Hematopoietic multipotent progenitor cell treated with erythropoietin and hydrocortisone succinate and interleukin-3 and kit ligand, for 8 days (in vitro differentiated cells): ENCODE data around the gene CDKN2C.
A peak's percentile ranks its signal among the peaks of the same experiment; 100 is the strongest.
"Not testable (repeated sequence)": the region's sequence is repeated elsewhere in the genome, so short reads cannot be mapped to it uniquely, and the experiment has no call there.

Experiments used
- DNase-seq: peaks from one replicate; pipeline ENCODE4 v3.0.0-alpha.2; 2015

CDKN2C gene

GRCh38 chr1:50981741-50982140 lies 11.7 kb downstream of the CDKN2C start:
- DNase-seq: no peak

GRCh38 chr1:50982611-50983010 lies 12.6 kb downstream of the CDKN2C start:
- DNase-seq: no peak

GRCh38 chr1:50983219-50983802 lies 13.3 kb downstream of the CDKN2C start:
- no peak for DNase-seq

GRCh38 chr1:50985094-50985493 lies 15.0 kb downstream of the CDKN2C start:
- no peak for DNase-seq

GRCh38 chr1:50986653-50987052 lies 16.6 kb downstream of the CDKN2C start:
- no peak for DNase-seq

- no peak for DNase-seq
Measured at GRCh38 chr1:50989694-50990093, 19.6 kb downstream of the CDKN2C start.

GRCh38 chr1:50992532-50993318 lies 22.7 kb downstream of the CDKN2C start:
- no peak for DNase-seq

- DNase-seq: no peak
Measured at GRCh38 chr1:50993645-50994044, 23.6 kb downstream of the CDKN2C start.

- no peak for DNase-seq
Measured at GRCh38 chr1:50994997-50995396, 25.0 kb downstream of the CDKN2C start.

GRCh38 chr1:50995651-50996050 lies 25.6 kb downstream of the CDKN2C start:
- DNase-seq: no peak

- DNase-seq: no peak
Measured at GRCh38 chr1:50996083-50996482, 26.0 kb downstream of the CDKN2C start.

GRCh38 chr1:50999375-50999774 lies 29.3 kb downstream of the CDKN2C start:
- not testable (repeated sequence) for DNase-seq

- no peak for DNase-seq
Measured at GRCh38 chr1:51000160-51000559, 30.1 kb downstream of the CDKN2C start.

- no peak for DNase-seq
Measured at GRCh38 chr1:51000651-51001050, 30.6 kb downstream of the CDKN2C start.

- no peak for DNase-seq
Measured at GRCh38 chr1:51002516-51002915, 32.5 kb downstream of the CDKN2C start.

- DNase-seq: peak; percentile 10
Measured at GRCh38 chr1:51005549-51005948, 35.5 kb downstream of the CDKN2C start.

GRCh38 chr1:51009381-51009780 lies 39.3 kb downstream of the CDKN2C start:
- DNase-seq: no peak

- no peak for DNase-seq
Measured at GRCh38 chr1:51014878-51015277, 44.8 kb downstream of the CDKN2C start.

- DNase-seq: no peak
Measured at GRCh38 chr1:51019811-51020210, 49.8 kb downstream of the CDKN2C start.
